Endothelial cell of umbilical vein (primary cell): ENCODE results near the gene NBEAL2. TPM values are rescaled to one million over a fixed set of nuclear protein-coding genes. Genes with fewer than 3 reads are reported as not detected.
"Not testable (repeated sequence)": the region's sequence is repeated elsewhere in the genome, so short reads cannot be mapped to it uniquely, and the experiment has no call there.

Experiments used
- BruUV-seq: library from RNA; stranded (reverse); fragments of 400-500 nt; replicated peaks from 2 replicates; lab custom pipeline; 2021; lab: Mats Ljungman, UMichigan
- CTCF ChIA-PET: fragments of 300-600, 350-600 bp; sonication (Branson Sonifier 250); formaldehyde crosslinking; loops from one replicate; lab custom pipeline; 2021; ENCODE audit warnings: antibody characterized with exemption, inconsistent platforms; lab: Charles Lee
- POLR2A ChIA-PET: fragments of 300-600, 350-600 bp; sonication (Branson Sonifier 250); formaldehyde crosslinking; loops from one replicate; lab custom pipeline; 2021; ENCODE audit warnings: antibody characterized with exemption, inconsistent platforms; lab: Charles Lee
- DNase-seq: peaks from one replicate; pipeline ENCODE4 v3.0.0-alpha.2; 2011; ENCODE audit warnings: low read depth, low spot score
- FAIRE-seq: peaks from 2 replicates; lab custom pipeline; 2011; peaks lifted over from hg19 to GRCh38; lab: Jason Lieb, UNC
- H2AFZ ChIP-seq: 2 replicates; pipeline ENCODE4 v1.6.0; 2012; ENCODE audit warnings: low read depth, low read length, control low read depth, inconsistent platforms
- H3K27ac ChIP-seq: 2 replicates; pipeline ENCODE4 v1.5.1; 2011; ENCODE audit warnings: low read depth, mild to moderate bottlenecking, control low read depth, low read length, moderate library complexity; ENCODE audit not compliant: insufficient read depth
- H3K27me3 ChIP-seq, 2 experiments: 2 replicates each; pipeline versions ENCODE4 v1.6.0 to v1.6.1; 2011; ENCODE audit warnings: low read length in 2 of 2, mixed read lengths in 1 of 2; ENCODE audit not compliant: control insufficient read depth in 2 of 2, insufficient read depth in 2 of 2
- H3K36me3 ChIP-seq, 2 experiments: 2 replicates in 1 of 2; 3 replicates in 1 of 2; pipeline ENCODE4 v1.5.1; 2011; ENCODE audit warnings: low read length in 2 of 2, mild to moderate bottlenecking in 1 of 2, moderate library complexity in 1 of 2; ENCODE audit not compliant: control insufficient read depth in 2 of 2, insufficient read depth in 2 of 2; ENCODE audit errors: extremely low read depth in 1 of 2
- H3K4me1 ChIP-seq: 3 replicates; pipeline ENCODE4 v1.5.1; 2011; ENCODE audit warnings: mild to moderate bottlenecking, low read length; ENCODE audit not compliant: control insufficient read depth, insufficient read depth; ENCODE audit errors: extremely low read depth
- H3K4me2 ChIP-seq: 2 replicates; pipeline ENCODE4 v1.6.1; 2011; ENCODE audit warnings: low read length, control low read depth, mixed read lengths; ENCODE audit not compliant: insufficient read depth
- H3K4me3 ChIP-seq, 3 experiments: fragments of 200-600 bp in 1 of 3; sonication (generic), shearing (Covaris generic) in 1 of 3; replicated peaks in 1 of 3; 2 replicates each; pipeline ENCODE4 v1.5.1; 2011 to 2016; ENCODE audit warnings: control low read depth in 3 of 3, low read length in 3 of 3, mild to moderate bottlenecking in 2 of 3, inconsistent platforms in 1 of 3, low read depth in 1 of 3, moderate library complexity in 1 of 3; ENCODE audit not compliant: insufficient read depth in 1 of 3
- H3K79me2 ChIP-seq: 2 replicates; pipeline ENCODE4 v1.6.0; 2012; ENCODE audit warnings: low read length, inconsistent platforms; ENCODE audit not compliant: control insufficient read depth, insufficient read depth
- H3K9ac ChIP-seq: replicated peaks from 2 replicates; pipeline ENCODE3; 2011; ENCODE audit warnings: low read length, control low read depth; ENCODE audit not compliant: insufficient read depth; ENCODE audit errors: extremely low read depth
- H3K9me1 ChIP-seq: replicated peaks from 3 replicates; pipeline ENCODE4 v1.6.0; 2011; ENCODE audit warnings: mild to moderate bottlenecking, low read length; ENCODE audit not compliant: control insufficient read depth, insufficient read depth; ENCODE audit errors: extremely low read depth
- H3K9me3 ChIP-seq: replicated peaks from 2 replicates; pipeline ENCODE4 v1.5.1; 2012; ENCODE audit warnings: low read length, inconsistent platforms; ENCODE audit not compliant: control insufficient read depth, insufficient read depth
- H4K20me1 ChIP-seq: replicated peaks from 2 replicates; pipeline ENCODE3; 2011; ENCODE audit warnings: mild to moderate bottlenecking, low read length; ENCODE audit not compliant: control insufficient read depth, insufficient read depth; ENCODE audit errors: extremely low read depth
- JUN ChIP-seq: IDR thresholded peaks from 2 replicates; pipeline ENCODE4 v1.6.1; 2011; ENCODE audit warnings: borderline replicate concordance, low read depth; ENCODE audit not compliant: insufficient read length, insufficient read depth
- MYC ChIP-seq: IDR thresholded peaks from one replicate; pipeline ENCODE4 v1.6.1; 2011; ENCODE audit warnings: mild to moderate bottlenecking, low read depth, low read length
- POLR2A ChIP-seq: IDR thresholded peaks from 2 replicates; pipeline ENCODE4 v1.6.1; 2012; ENCODE audit warnings: low read depth, mild to moderate bottlenecking, control low read depth, low read length
- POLR2AphosphoS5 ChIP-seq: IDR thresholded peaks from 2 replicates; pipeline ENCODE4 v1.6.1; 2012; ENCODE audit warnings: low read depth, mild to moderate bottlenecking, control low read depth, low read length, moderate library complexity; ENCODE audit not compliant: insufficient read depth
- dilution Hi-C: fragments of 300-500 bp; cut with MboI; formaldehyde crosslinking; loops from one replicate; pipeline ENCODE4 v1.15.0; 2019; ENCODE audit warnings: low sequenced_read_pairs; ENCODE audit not compliant: extremely low pct_ligation_motif_present
- intact Hi-C: fragments of 100-400 bp; cut with micrococcal nuclease; formaldehyde crosslinking; loops from one replicate; pipeline ENCODE4 v1.10.0; 2022
- polyA plus RNA-seq, 4 experiments: library from polyadenylated mRNA; depleted of rRNA in 3 of 4; stranded (reverse) in 3 of 4; unstranded in 1 of 4; fragments of >200 nt; gene quantifications; 2 replicates each; pipeline versions ENCODE4 v1.2.1 to v1.2.3, GENCODE V29; 2011 to 2012; ENCODE audit warnings: missing spikeins in 1 of 4
- total RNA-seq: library from RNA; stranded (reverse); gene quantifications from 2 replicates; pipeline ENCODE4 v1.2.3, GENCODE V29; 2021
- TF ChIP-seq, protein P1 (sequence below), 2 donors: IDR thresholded peaks; 1 replicate in 1 of 2; 2 replicates in 1 of 2; pipeline ENCODE4 v1.5.1; 2011; ENCODE audit warnings: low read length in 2 of 2, mild to moderate bottlenecking in 2 of 2, moderate library complexity in 2 of 2, control low read depth in 1 of 2, inconsistent platforms in 1 of 2, low read depth in 1 of 2; ENCODE audit not compliant: insufficient read depth in 1 of 2; ENCODE audit errors: extremely low read depth in 1 of 2

Gene NBEAL2
- total and polyA plus RNA-seq, 2 donors (not counting 3 experiments of a cell fraction or from before 2014, with no cell fraction given) = 48.0 to 84.7 TPM

DNA sequence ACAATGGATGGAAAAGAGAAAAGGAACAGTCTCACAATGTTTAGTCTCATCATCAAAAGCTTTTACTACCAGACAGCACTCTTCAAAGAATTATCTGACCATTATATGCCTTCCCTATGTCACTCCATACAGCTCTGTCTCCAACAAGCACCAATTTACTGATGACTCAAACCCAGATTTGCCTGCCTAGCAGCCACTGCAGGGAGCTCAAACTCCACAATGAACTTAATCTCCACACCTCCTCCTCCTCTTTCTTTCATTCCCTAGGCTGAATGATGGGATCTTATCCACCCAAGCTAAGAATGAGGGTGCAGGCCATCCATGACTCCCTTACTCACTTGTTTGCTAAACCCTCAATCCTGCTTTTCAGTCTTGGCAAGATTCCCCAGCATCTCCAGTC lies 45.5 kb downstream of the NBEAL2 start:
- Histone ChIP-seq H2AFZ (no peak overlapping the region), H3K27me3 (no peaks in the 10 kb centered on the region), H3K9ac (no peak overlapping the region), H3K4me1 (no peaks in the 10 kb centered on the region), H3K27ac (no peak overlapping the region), H4K20me1 (no peaks in the 10 kb centered on the region), H3K36me3 (peaks cover 0 to 3% of the 10 kb centered on the region in 2 experiments), H3K4me3 (no peak overlapping the region), H3K79me2 (peaks cover 11% of the 10 kb centered on the region), H3K9me3 (no peaks in the 10 kb centered on the region), H3K4me2 (no peak overlapping the region), H3K9me1 (no peaks in the 10 kb centered on the region)
- BruUV-seq = no TSS peak
- CTCF ChIA-PET = interaction anchor here (0.9 to 1.3 kb wide), 3 partner anchors 16 to 299 kb away, joined by 3 read pairs; no protein-coding TSS in a partner anchor
- DNase-seq = no peak
- intact Hi-C loops (no loop called here), dilution Hi-C loops (no loop called here)
- POLR2A ChIA-PET = no interaction called here
- FAIRE-seq = no peak
- TF ChIP-seq, protein P1, sequence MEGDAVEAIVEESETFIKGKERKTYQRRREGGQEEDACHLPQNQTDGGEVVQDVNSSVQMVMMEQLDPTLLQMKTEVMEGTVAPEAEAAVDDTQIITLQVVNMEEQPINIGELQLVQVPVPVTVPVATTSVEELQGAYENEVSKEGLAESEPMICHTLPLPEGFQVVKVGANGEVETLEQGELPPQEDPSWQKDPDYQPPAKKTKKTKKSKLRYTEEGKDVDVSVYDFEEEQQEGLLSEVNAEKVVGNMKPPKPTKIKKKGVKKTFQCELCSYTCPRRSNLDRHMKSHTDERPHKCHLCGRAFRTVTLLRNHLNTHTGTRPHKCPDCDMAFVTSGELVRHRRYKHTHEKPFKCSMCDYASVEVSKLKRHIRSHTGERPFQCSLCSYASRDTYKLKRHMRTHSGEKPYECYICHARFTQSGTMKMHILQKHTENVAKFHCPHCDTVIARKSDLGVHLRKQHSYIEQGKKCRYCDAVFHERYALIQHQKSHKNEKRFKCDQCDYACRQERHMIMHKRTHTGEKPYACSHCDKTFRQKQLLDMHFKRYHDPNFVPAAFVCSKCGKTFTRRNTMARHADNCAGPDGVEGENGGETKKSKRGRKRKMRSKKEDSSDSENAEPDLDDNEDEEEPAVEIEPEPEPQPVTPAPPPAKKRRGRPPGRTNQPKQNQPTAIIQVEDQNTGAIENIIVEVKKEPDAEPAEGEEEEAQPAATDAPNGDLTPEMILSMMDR (IDR thresholded peaks at IDR 0.05; ENCODE audit: extremely low read depth in 1 of 2, insufficient read depth in 1 of 2, low read depth in 1 of 2, low read length in 2 of 2) = no peak
- TF ChIP-seq POLR2AphosphoS5 (no peak), MYC (no peak), JUN (no peak), POLR2A (no peak)

DNA sequence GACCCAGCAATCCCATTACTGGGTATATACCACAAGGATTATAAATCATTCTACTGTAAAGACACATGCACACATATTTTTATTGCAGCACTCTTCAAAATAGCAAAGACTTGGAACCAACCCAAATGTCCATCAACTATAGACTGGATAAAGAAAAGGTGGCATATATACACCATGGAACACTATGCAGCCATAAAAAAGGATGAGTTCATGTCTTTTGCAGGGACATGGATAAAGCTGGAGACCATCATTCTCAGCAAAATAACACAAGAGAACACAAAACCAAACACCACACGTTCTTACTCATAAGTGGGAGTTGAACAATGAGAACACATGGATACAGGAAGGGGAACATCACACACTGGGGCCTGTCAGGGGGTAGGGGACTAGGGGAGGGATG lies 47.0 kb downstream of the NBEAL2 start:
- CTCF ChIA-PET, H4K20me1 ChIP-seq, intact Hi-C loops, H3K4me1 ChIP-seq, dilution Hi-C loops, DNase-seq, H3K9me1 ChIP-seq, POLR2A ChIA-PET, H3K27ac ChIP-seq, H3K36me3 ChIP-seq, H3K4me2 ChIP-seq, FAIRE-seq, H3K4me3 ChIP-seq, H3K27me3 ChIP-seq, H2AFZ ChIP-seq, H3K9ac ChIP-seq, BruUV-seq, H3K9me3 ChIP-seq: not testable (repeated sequence)
- H3K79me2 ChIP-seq = peaks cover 11% of the 10 kb centered on the region
